CD4-positive, alpha-beta T cell (primary cell): Measurements from ENCODE around the gene EPB41L4A. TPM values are rescaled to one million over a fixed set of nuclear protein-coding genes. Genes with fewer than 3 reads are reported as not detected.
"Not testable (repeated sequence)": the region's sequence is repeated elsewhere in the genome, so short reads cannot be mapped to it uniquely, and the experiment has no call there.

Experiments
- ATAC-seq: fragments of 200-7000 bp; cut with Tn5 transposase; one replicate; pipeline ENCODE4 v1.10.0; 2022; ENCODE audit warnings: mild to moderate bottlenecking; ENCODE audit not compliant: poor library complexity
- CTCF ChIA-PET: fragments of 350-600 bp; sonication (Branson Sonifier 250); formaldehyde crosslinking; loops from one replicate; lab custom pipeline; 2021; ENCODE audit warnings: antibody characterized with exemption, inconsistent platforms; lab: Charles Lee
- POLR2A ChIA-PET: fragments of 350-600 bp; sonication (Branson Sonifier 250); formaldehyde crosslinking; loops from one replicate; lab custom pipeline; 2021; ENCODE audit warnings: antibody characterized with exemption, inconsistent platforms; lab: Charles Lee
- DNase-seq, 14 experiments: peaks; one replicate each; pipeline ENCODE4 v3.0.0-alpha.2; 2013 to 2020; ENCODE audit warnings: mixed read lengths in 2 of 14
- H3K27ac ChIP-seq, 2 donors: one replicate each; pipeline versions ENCODE4 v1.5.1 to v1.7.0; 2013; ENCODE audit warnings: low read length in 2 of 2, low read depth in 1 of 2, mild to moderate bottlenecking in 1 of 2
- H3K27me3 ChIP-seq, 2 experiments: 1 replicate in 1 of 2; 2 replicates in 1 of 2; pipeline versions ENCODE4 v1.6.1 to v1.7.0; 2013; ENCODE audit warnings: low read length in 2 of 2, control low read depth in 1 of 2, mild to moderate bottlenecking in 1 of 2, moderate library complexity in 1 of 2; ENCODE audit not compliant: insufficient read depth in 2 of 2, control insufficient read depth in 1 of 2
- H3K36me3 ChIP-seq: one replicate; pipeline ENCODE4 v1.6.1; 2013; ENCODE audit warnings: low read length, control low read depth; ENCODE audit not compliant: insufficient read depth
- H3K4me1 ChIP-seq: one replicate; pipeline ENCODE4 v1.6.1; 2013; ENCODE audit warnings: low read length, control low read depth; ENCODE audit not compliant: insufficient read depth
- H3K4me3 ChIP-seq: one replicate; pipeline ENCODE4 v1.5.1; 2013; ENCODE audit warnings: mild to moderate bottlenecking, low read length, moderate library complexity
- H3K9me3 ChIP-seq, 2 experiments: 1 replicate in 1 of 2; 2 replicates in 1 of 2; pipeline versions ENCODE4 v1.6.1 to v1.7.0; 2013; ENCODE audit warnings: low read length in 2 of 2, mild to moderate bottlenecking in 2 of 2, control low read depth in 1 of 2, moderate library complexity in 1 of 2; ENCODE audit not compliant: control insufficient read depth in 1 of 2, insufficient read depth in 1 of 2
- H3K27ac Mint-ChIP-seq: one replicate; pipeline ENCODE4 v1.8.0; 2020; ENCODE audit warnings: mixed read lengths
- H3K27me3 Mint-ChIP-seq: one replicate; pipeline ENCODE4 v1.8.0; 2021; ENCODE audit warnings: mixed read lengths
- H3K36me3 Mint-ChIP-seq: one replicate; pipeline ENCODE4 v1.8.0; 2021; ENCODE audit warnings: low read depth, mixed read lengths
- H3K4me1 Mint-ChIP-seq: one replicate; pipeline ENCODE4 v1.8.0; 2021; ENCODE audit warnings: low read depth, mixed read lengths
- H3K4me3 Mint-ChIP-seq: one replicate; pipeline ENCODE4 v1.8.0; 2020; ENCODE audit warnings: mild to moderate bottlenecking, mixed read lengths
- H3K9me3 Mint-ChIP-seq: one replicate; pipeline ENCODE4 v1.8.0; 2020; ENCODE audit warnings: mixed read lengths
- intact Hi-C, 2 experiments: fragments of 100-400 bp; cut with DNase I in 1 of 2; cut with micrococcal nuclease in 1 of 2; formaldehyde crosslinking; loops; one replicate each; pipeline versions ENCODE4 v1.15.1 to v1.9.0; 2023 to 2025; cut with DNase I, micrococcal nuclease
- total RNA-seq, 174 experiments: library from RNA in 2 of 174; stranded (reverse) in 2 of 174; gene quantifications; one replicate each; pipeline ENCODE4 v1.2.3 and lab custom pipeline; 2021 to 2026
- TF ChIP-seq, protein P1 (sequence below): fragments of 200-600 bp; IDR thresholded peaks from one replicate; pipeline ENCODE4 v1.8.0; 2022; ENCODE audit warnings: antibody characterized with exemption, mild to moderate bottlenecking

Gene EPB41L4A
- total RNA-seq, 2 experiments from 2014 or later: 0.08 TPM; not detected in 1

DNA sequence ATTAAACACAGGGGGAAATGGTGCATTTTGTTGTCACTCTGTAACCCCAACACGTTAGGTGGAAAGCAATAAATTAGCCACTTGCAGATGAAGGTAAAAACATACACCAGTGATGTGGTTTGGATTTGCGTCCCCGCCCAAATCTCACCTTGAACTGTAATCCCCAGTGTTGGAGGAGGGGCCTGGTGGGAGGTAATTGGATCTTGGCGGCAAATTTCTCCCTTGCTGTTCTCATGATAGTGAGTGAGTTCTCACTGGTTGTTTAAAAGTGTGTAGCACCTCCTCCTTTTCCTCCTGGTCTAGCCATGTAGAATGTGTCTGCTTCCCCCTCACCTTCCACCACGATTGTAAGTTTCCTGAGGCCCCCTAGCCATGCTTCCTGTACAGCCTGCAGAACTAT is 17.2 kb downstream of the EPB41L4A start:
- H3K27me3 Mint-ChIP-seq: peaks cover 38% of the 10 kb centered on the region
- H3K9me3 Mint-ChIP-seq: no peaks in the 10 kb centered on the region
- no peak overlapping the region for H3K4me3 Mint-ChIP-seq
- no peak for DNase-seq
- H3K27ac Mint-ChIP-seq: no peak overlapping the region
- no peak overlapping the region for H3K27ac ChIP-seq
- intact Hi-C loops: no loop called here
- TF ChIP-seq, protein P1, sequence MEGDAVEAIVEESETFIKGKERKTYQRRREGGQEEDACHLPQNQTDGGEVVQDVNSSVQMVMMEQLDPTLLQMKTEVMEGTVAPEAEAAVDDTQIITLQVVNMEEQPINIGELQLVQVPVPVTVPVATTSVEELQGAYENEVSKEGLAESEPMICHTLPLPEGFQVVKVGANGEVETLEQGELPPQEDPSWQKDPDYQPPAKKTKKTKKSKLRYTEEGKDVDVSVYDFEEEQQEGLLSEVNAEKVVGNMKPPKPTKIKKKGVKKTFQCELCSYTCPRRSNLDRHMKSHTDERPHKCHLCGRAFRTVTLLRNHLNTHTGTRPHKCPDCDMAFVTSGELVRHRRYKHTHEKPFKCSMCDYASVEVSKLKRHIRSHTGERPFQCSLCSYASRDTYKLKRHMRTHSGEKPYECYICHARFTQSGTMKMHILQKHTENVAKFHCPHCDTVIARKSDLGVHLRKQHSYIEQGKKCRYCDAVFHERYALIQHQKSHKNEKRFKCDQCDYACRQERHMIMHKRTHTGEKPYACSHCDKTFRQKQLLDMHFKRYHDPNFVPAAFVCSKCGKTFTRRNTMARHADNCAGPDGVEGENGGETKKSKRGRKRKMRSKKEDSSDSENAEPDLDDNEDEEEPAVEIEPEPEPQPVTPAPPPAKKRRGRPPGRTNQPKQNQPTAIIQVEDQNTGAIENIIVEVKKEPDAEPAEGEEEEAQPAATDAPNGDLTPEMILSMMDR: no peak
- H3K4me1 Mint-ChIP-seq: no peaks in the 10 kb centered on the region
- no peaks in the 10 kb centered on the region for H3K4me1 ChIP-seq
- H3K36me3 Mint-ChIP-seq: no peaks in the 10 kb centered on the region
- H3K9me3 ChIP-seq: peaks cover 0 to 5% of the 10 kb centered on the region in 2 experiments
- H3K27me3 ChIP-seq: peaks cover 3 to 7% of the 10 kb centered on the region in 2 experiments
- no peak overlapping the region for H3K4me3 ChIP-seq
- CTCF ChIA-PET: no interaction called here
- no peak for ATAC-seq
- H3K36me3 ChIP-seq: no peaks in the 10 kb centered on the region
- POLR2A ChIA-PET: no interaction called here

DNA sequence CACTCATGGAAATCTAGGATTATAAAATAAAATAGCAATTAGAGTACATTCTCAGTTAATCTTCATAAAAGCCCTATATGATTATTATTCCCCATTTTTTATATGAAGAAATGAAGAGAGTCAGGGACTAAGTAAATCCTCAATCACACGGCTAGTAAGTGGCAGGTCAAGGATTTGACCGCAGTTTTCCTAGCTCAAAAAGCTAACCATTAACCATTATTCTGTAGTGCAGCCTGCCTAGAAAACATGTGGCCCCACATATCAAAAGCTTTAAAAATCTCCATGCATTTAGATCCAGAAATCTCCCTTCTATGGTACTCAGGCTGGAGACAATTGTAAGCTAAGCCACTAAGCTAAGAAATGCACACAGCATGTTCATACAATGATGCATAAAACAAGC is 21.4 kb downstream of the EPB41L4A start:
- Mint-ChIP-seq H3K9me3 (no peaks in the 10 kb centered on the region), H3K4me3 (no peak overlapping the region), H3K36me3 (no peaks in the 10 kb centered on the region), H3K4me1 (no peaks in the 10 kb centered on the region), H3K27me3 (peaks cover 24% of the 10 kb centered on the region), H3K27ac (no peak overlapping the region)
- H3K27ac ChIP-seq: no peak overlapping the region
- intact Hi-C loops: no loop called here
- no peaks in the 10 kb centered on the region for H3K36me3 ChIP-seq
- H3K9me3 ChIP-seq: peaks cover 0 to 5% of the 10 kb centered on the region in 2 experiments
- peaks cover 0 to 3% of the 10 kb centered on the region in 2 experiments for H3K27me3 ChIP-seq
- TF ChIP-seq, protein P1: no peak
- H3K4me3 ChIP-seq: no peak overlapping the region
- ChIA-PET CTCF (no interaction called here), POLR2A (no interaction called here)
- H3K4me1 ChIP-seq: no peaks in the 10 kb centered on the region
- no peak for ATAC-seq
- no peak for DNase-seq

DNA sequence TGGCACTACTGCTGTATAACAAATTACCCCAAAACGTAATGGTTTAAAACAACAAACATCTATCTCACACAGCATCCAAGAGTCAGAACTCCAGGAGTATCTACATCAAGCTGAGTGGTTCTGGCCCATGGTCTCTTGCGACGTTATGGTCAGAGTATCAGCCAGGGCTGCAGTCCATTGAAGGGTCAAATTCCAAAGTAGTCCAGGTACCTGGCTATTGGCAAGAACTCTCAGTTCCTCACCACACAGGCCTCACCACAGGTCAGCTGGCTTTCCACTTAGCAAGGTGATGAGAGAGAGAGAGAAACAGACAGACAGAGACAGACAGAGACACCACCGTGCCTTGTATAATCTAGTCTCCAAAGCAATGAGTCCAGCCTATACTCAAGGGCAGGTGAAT is 22.6 kb downstream of the EPB41L4A start:
- Mint-ChIP-seq H3K36me3 (no peaks in the 10 kb centered on the region), H3K27ac (no peak overlapping the region), H3K9me3 (no peaks in the 10 kb centered on the region), H3K4me1 (no peaks in the 10 kb centered on the region), H3K4me3 (no peak overlapping the region), H3K27me3 (peaks cover 27% of the 10 kb centered on the region)
- no peak overlapping the region for H3K27ac ChIP-seq
- no peaks in the 10 kb centered on the region for H3K36me3 ChIP-seq
- intact Hi-C loops: no loop called here
- H3K4me3 ChIP-seq: no peak overlapping the region
- DNase-seq (no peak), ATAC-seq (no peak)
- H3K27me3 ChIP-seq: peaks cover 0 to 3% of the 10 kb centered on the region in 2 experiments
- ChIA-PET CTCF (no interaction called here), POLR2A (no interaction called here)
- peaks cover 0 to 5% of the 10 kb centered on the region in 2 experiments for H3K9me3 ChIP-seq
- H3K4me1 ChIP-seq: no peaks in the 10 kb centered on the region
- TF ChIP-seq, protein P1: no peak

DNA sequence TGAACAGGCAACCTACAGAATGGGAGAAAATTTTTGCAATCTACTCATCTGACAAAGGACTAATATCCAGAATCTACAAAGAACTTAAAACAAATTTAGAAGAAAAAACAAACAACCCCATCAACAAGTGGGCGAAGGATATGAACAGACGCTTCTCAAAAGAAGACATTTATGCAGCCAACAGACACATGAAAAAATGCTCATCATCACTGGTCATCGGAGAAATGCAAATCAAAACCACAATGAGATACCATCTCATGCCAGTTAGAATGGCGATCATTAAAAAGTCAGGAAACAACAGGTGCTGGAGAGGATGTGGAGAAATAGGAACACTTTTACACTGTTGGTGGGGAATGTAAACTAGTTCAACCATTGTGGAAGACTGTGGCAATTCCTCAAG is 23.8 kb downstream of the EPB41L4A start:
- H3K36me3 Mint-ChIP-seq, H3K9me3 Mint-ChIP-seq, H3K27ac ChIP-seq, ATAC-seq, POLR2A ChIA-PET, H3K4me3 ChIP-seq, H3K9me3 ChIP-seq, DNase-seq, intact Hi-C loops, H3K4me1 ChIP-seq, H3K27me3 ChIP-seq, H3K27ac Mint-ChIP-seq, H3K36me3 ChIP-seq, H3K4me3 Mint-ChIP-seq, CTCF ChIA-PET, H3K4me1 Mint-ChIP-seq: not testable (repeated sequence)
- H3K27me3 Mint-ChIP-seq: peaks cover 34% of the 10 kb centered on the region
